Esophagus squamous epithelium (tissue), 4 donors: ENCODE results near the gene SERPINH1.

Source experiments
- POLR2A ChIP-seq, 4 donors: fragments of 450-650 bp; IDR thresholded peaks; one replicate each; pipeline ENCODE4 v1.6.1; 2017; ENCODE audit warnings: antibody characterized with exemption in 4 of 4, mild to moderate bottlenecking in 4 of 4, moderate library complexity in 3 of 4
- TF ChIP-seq, protein P1 (sequence below), 6 experiments: fragments of 450-650 bp in 4 of 6; fragments of 200-600 bp in 2 of 6; sonication (generic) in 2 of 6; IDR thresholded peaks; one replicate each; pipeline ENCODE4 v1.5.1; 2016 to 2019; ENCODE audit warnings: antibody characterized with exemption in 6 of 6, mild to moderate bottlenecking in 4 of 6, moderate library complexity in 4 of 6

DNA sequence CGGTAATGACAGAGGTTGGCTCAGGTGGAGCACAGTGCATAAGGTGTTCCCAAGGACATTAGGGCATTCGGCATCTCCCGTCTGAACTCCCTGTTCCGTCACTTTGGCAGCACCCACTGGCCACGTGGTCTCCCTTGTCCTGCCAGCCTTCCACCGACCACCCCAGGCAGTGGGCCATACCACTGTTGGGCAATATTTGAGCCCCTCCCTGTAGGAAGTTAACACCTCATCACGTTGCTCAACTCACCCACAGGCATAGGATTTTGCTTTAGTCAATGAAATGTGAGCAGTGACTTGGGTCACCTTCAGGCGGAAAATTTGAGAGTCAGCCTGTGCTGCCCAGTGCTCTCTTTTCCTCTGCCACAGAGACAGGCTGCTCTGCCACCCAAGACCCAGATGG is 44.0 kb downstream of the SERPINH1 start:
- TF ChIP-seq POLR2A (IDR thresholded peaks at IDR 0.05) = no peak
- TF ChIP-seq, protein P1, sequence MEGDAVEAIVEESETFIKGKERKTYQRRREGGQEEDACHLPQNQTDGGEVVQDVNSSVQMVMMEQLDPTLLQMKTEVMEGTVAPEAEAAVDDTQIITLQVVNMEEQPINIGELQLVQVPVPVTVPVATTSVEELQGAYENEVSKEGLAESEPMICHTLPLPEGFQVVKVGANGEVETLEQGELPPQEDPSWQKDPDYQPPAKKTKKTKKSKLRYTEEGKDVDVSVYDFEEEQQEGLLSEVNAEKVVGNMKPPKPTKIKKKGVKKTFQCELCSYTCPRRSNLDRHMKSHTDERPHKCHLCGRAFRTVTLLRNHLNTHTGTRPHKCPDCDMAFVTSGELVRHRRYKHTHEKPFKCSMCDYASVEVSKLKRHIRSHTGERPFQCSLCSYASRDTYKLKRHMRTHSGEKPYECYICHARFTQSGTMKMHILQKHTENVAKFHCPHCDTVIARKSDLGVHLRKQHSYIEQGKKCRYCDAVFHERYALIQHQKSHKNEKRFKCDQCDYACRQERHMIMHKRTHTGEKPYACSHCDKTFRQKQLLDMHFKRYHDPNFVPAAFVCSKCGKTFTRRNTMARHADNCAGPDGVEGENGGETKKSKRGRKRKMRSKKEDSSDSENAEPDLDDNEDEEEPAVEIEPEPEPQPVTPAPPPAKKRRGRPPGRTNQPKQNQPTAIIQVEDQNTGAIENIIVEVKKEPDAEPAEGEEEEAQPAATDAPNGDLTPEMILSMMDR (IDR thresholded peaks at IDR 0.05) = no peak
